ENCODE measurements around the gene CCDC127.

CCDC127 gene

DNA sequence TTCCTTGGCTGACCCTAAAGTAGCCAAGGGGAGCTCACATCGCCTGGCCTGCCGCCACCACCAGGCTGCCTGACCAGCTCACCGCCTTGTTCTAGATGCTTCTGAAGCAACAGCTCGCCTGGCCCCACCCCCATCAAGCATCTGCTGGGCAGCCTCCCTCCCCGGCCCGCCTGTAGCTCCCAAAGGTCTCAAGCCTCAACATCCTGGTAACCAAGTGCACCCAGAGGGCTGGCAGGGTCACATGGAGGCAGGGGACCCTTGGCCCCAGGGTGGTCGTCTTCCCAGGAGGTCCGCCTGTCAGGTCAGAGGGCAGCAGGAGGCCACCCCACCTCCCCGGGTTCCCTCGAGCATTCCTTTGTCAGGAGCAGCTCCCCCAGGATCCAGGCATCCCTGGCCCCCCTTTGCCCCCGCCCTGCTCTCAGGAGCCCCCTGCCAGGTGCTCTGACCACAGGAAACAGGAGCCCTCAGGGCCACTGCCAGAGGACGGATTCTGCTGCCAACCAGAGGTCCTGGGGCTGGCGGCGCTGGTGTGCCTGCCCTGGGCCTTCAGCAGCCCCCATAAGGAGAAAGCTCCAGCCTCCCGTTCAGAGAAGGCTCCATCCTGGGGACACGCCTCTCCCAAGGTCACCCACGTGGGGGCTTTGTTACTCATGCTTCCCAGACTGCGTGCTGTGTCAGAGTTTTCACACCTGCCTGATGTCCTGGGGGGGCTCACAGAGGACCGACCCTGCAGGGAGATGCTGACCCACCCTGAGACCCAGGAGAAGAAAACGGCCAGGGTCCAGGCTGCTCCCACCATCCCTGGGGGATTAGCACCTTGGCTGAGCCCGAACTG lies 30.1 kb downstream of the CCDC127 start:
- no peak for DNase-seq

GRCh38 chr5:187042-187431 lies 30.9 kb downstream of the CCDC127 start:
- no peak for DNase-seq

DNA sequence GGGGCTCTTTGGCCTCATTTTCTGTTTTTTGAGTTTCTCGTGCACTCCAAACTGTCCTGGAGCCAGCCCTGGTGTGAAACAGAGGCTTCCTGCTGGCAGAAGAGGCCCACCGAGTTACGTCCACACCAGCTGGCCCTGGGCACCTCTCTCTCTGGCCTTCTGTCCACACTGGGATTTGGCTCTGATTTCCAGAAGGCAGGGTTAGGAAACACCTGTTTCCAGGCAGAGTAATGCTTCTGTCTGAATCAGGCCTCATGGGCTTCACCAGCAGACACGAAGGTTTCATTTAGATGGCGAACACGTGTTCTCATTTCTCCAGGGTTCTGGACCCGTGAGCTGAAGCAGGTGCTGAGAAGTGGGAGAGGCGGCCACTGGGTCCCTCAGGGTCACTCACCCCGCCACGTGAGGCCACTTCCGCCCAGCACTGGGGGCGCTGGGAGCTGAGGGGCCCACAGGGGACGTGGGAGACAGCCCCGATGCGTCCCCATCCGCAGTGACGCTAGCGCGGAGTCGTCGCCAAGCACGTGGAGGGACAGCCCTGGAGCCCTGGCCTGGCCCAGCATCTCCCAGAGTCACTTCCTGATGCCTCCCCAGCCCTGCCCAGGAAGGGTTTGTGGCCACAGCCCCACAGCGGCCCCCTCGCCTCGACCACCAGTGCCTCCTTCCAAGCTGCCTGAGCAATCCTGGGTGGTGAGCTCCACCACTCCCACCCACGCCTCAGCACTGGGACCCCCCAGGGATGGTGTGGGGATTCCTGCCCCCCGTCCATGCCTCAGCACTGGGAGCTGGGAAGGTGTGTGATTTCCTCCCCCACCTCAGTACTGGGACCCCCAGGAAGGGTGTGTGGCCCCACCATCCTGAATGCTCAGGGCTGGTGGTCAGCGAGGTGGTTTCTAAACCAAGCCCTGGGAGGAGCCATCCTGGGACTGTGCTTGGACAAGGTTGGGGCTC lies 31.6 kb downstream of the CCDC127 start:
- no peak for DNase-seq

DNA sequence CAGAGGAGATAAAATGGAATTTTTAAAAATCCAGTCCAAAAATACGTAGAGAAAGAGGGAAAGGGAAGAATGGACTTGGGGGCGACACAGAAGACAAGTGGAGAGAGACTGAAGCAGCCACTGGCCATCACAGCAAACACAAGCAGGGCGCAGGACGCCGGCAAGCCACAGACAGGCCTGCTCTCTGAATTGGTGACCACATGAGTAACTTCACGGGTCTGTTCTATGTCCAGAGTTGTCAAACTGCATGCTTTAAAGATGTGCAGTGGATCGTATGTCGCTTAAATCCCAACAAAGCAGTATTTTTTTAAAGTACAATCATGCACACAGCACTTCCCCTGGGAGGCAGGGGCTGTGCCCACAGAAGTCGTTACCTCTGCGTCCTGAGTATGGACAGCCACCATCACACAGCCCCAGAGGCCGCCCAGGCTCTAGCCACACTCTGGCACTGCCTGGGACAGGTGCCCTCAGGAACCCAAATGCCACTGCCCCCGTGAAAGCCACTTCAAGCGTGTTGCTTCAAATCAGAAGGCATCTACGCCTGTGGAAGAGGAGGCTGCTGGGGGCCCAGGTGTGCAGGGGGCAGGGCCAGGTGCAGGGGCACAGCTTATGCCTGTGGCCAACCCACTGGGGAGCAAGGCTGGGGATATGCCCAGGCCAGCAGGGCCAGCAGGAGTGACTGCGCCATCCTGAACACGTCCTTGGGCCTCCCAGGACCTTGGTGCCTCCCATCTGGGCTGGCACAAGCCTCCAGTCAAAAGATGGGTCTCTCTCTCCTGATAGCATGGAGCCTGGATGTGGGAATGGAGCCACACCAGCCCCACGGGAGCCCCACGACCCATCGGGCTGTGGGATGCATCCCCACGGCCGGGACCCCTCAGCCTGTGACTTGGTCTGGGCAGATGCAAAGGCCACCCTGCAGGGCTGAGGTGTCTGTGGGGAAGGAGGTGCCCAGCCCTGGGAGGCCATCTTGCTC lies 32.6 kb downstream of the CCDC127 start:
- no peak for DNase-seq

DNA sequence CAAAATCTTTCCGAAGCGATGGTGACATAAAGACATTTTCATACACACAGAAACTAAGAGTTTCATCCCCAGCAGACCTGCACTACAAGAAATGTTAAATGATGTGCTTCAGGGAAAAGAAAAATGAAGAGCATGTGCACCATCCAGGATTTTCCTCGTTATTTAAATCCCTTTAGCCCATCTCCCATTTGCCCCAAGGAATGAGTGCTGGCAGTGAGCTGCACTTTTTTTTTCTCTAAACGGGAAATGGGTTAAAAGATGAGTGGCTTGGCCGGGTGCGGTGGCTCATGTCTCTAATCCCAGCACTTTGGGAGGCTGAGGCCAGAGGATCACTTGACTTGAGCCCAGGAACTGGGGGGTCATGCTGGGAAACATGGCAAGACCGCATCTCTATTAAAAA lies 33.5 kb downstream of the CCDC127 start:
- no peak for DNase-seq

- no peak for DNase-seq
These were observed 35.8 kb downstream of the CCDC127 start for GRCh38 chr5:182126-182525.

GRCh38 chr5:181566-181965 lies 36.4 kb downstream of the CCDC127 start:
- no peak for DNase-seq

GRCh38 chr5:181160-181559 lies 36.8 kb downstream of the CCDC127 start:
- DNase-seq, result no peak

- no peak for DNase-seq
These were observed 37.6 kb downstream of the CCDC127 start for GRCh38 chr5:180286-180918.

- DNase-seq, result no peak
These were observed 38.6 kb downstream of the CCDC127 start for GRCh38 chr5:179401-179800.

GRCh38 chr5:178110-178509 lies 39.8 kb downstream of the CCDC127 start:
- DNase-seq, result no peak

DNA sequence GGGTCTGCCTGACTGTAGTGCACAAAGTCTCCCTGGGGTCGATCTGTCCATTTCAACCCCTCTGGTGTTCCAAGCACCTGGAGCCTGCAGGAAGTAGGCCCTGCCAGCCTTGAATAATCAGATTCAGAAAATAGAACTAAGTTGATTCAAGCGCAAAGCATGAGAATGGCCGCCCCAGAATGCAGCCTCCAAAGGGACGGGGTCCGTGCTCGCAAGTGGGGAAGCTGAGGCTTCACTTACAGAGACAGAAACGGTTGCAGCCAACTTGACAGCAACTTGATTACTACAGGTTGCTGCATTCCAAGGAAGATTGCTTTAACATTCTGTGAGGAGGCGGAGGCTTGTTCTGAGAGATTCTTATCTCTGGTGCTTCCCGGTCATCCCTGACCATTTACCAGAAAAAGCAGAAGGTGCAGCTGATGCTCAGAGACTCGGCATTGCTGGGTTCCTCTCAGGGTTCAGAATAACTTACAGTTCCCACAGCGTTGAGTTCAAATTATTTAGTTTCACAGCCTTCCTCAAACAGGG lies 41.6 kb downstream of the CCDC127 start:
- no peak for DNase-seq

DNA sequence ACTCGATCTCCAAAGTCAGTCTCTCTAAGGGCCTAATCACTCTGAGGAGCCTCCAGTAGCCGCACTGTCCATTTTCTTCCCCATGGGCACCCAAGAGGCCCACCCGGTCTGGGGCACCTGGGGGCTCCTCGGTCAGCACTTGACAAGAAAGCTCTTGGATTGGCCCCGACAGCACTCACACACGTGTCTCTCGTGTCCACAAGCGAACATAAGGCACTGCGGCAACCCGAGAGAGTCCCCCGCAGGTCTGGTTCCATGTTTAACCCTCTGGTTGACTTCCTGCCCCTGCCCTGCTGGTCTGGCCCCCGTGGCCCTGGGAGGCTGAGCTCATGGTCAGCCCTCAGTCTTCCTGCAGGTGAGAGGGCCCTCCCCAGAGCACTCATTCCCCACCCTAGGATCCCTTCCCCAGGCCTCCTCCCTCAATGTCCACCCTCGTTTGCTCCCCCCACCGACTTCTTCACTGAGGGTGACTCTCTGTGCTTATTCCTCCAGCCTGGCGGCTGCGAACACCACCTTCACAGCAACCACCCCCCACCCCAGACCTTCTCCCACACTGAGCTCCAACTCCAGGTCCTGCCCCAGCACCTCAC lies 43.0 kb downstream of the CCDC127 start:
- no peak for DNase-seq

DNA sequence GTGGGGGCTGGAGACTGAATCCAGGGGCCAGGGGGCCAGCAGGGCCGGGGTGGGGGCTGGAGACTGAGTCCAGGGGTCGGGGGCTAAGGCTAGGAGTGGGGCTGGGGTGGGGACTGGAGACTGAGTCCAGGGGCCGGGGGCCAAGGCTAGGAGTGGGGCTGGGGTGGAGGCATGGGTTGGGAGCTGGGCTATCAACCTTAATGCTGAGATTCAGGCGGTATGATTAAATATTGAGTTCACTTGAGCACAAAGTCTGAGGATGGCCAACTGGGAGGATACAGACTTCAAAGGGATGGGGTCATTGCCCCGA lies 43.7 kb downstream of the CCDC127 start:
- no peak for DNase-seq

DNA sequence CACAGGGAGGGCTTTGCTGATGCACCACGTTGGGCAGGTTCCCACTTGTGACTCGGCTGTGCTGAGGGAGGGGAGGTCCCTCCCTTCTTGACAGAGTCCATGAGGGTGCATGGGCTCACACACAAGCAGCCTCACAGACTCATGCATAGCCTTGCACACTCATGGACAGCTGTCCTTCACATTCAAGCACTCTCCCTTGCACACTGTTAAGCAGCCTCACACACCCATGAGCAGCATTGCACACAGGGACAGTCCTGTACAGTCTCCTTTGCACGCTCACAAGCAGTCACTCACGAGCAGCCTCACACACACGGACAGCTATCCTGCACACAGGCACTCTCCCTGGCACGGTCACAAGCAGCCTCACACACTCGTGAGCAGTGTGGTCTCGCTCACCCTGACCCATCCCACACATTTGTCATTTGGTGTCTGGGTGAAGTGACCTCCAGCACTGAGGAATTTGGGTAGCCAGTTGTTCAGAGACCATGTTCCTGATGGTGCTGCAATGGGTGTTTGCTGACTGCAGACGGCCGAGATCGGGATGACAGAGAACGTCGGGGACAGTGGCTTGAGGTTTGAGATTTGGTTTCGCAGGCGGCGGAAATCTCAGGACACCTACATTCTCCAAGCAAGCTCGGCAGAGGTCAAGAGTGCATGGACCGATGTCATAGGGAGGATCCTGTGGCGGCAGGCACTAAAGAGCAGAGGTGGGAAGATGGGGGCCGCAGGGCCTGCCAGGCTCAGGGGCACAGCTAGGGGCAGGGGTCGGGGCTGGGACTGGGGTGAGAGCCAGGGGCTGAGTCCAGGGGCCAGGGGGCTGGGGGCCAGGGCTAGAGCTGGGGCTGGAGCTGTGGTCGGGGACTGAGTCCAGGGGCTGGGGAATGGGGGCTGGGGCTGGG lies 44.3 kb downstream of the CCDC127 start:
- DNase-seq, result no peak

DNA sequence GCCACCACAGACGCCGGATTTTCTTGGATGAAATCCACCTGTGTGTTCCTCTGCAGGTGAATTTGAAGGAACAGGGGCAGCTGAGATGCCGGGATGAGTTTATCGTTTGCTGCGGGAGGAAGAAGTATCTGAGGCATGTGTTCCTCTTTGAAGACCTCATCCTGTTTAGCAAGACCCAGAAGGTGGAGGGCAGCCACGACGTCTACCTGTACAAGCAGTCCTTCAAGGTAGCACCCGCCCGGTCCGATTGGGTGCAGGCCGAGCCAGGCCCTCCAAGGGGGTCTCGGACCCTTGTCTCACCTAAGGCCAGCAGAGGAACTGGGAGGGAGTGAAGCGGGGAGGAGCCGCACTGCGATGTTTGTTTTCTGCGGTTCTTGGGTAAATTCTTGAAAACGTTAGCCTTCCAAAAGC lies 45.1 kb downstream of the CCDC127 start:
- DNase-seq, result no peak

DNA sequence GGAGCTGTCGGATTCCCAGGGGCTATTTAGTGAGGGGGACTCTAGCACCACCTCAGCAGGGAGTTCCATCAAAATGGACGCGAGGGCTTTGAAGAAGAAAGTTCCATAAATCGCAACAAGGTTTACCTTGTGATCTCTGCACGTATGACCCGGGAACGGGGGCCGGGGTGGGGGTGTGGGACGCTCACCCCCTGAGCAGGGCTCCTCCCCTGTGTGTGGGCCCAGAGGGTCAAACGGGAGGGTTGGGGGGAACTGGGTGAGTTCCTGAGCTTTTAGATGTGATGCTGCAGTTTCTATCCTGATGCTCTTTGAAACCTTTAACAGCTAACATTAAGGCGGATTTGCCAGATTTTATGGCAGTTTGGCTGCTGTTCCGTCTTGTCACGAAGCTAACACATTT lies 45.5 kb downstream of the CCDC127 start:
- DNase-seq, result no peak

DNA sequence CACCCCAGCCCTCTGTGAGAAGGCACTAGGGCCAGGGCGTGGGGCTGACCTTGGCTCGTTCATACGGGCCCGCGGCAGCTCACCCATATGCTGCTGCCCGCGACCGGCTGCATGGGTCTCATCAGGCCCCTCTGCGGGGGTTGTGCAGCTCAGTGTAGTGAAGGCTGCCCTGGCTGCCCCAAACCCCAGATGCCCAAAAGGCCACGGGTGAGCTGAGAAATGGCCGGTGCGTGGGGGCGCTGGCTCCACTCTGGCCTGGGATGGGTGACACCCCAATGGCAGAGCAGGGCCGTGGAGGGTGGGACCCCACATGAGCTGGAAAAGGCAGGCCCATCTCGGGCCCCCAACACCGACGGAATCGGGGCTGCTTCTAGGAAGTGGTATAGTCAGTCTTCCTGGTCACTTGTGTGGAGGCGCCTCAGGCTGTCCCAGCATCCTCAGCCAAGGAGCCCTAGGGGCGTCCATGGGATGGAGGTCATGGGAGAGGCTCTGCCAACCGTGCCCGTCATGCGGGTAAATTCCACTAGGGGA lies 46.1 kb downstream of the CCDC127 start:
- no peak for DNase-seq

DNA sequence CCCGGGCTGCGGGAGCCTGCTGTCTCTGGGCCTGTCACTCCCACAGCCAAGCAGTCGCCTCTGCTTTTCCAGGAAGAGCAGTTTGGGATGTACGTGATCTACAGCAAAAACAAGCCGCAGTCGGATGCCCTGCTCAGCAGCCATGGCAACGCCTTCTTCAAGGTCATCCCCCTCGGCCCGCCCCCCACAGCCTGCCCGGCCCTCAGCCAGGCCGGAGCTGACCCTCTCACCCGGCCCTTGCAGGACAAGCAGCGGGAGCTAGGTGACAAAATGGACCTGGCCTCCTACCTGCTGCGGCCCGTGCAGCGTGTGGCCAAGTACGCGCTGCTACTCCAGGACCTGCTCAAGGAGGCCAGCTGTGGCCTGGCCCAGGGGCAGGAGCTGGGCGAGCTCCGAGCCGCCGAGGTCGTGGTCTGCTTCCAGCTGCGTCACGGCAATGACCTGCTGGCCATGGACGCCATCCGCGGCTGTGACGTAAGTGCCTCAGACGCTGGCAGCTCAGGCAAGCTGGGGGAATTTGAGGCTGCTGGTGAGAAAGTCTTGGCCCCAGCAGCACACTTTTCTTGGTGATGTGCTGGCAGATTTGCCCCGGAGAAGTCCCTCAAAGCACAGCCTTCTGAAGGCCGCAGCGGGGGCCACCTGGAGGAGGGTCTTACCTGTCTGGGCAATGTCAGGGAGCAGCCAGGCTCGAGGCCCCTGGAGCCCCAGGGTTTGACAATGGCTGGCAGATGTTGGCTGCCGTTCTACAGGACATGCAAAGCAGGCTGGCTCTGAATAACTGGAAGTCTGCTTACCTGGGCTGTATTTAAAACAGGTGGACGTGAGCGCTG lies 46.8 kb downstream of the CCDC127 start:
- DNase-seq, result no peak

DNA sequence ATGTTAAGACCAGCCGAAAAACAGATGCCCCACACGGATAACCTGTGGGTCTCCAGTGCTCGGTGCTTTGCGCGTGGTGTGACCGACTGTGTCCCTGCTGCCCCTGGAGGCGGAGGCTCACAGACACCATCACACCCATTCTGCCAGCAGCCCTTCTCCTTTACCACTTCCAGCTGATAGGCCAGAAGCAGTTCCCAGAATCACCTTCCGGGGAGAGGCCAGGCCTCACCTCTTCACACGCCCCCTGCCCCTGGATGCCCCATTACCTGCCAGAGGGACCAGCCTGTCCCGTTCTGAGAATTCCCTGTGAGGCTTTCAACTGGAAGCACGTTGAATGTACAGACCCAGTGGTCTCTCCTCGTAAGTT lies 48.2 kb downstream of the CCDC127 start:
- DNase-seq, result no peak

All from stimulated activated CD4-positive, alpha-beta T cell treated with anti-CD3 and anti-CD28 coated beads, Interleukin-4, amount 100 ng/mL, for 24 hours (primary cell).